ENCODE measurements around the gene MPZL2.

Gene MPZL2

DNA sequence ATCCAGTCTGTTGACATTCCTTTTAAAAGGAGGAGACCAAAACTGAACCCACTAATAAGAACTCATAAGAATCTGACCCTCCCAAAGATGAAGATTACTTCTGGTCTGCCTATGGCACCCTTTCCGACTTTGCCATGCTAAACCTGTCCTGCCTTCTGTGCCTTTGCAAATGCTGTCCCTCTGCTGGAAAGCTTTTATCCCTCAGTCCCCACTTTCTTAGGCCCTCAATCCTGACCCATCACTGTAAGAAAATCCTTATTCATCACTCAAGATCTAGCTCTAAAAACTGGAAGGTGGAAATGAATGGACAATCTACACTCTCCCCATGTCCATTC is 22.4 kb downstream of the MPZL2 start:
- H3K9ac ChIP-seq (ENCODE audit: low read depth, low read length), result no peak overlapping the region
- no peak overlapping the region for H3K27ac ChIP-seq (ENCODE audit: low read depth, low read length)
- H3K36me3 ChIP-seq (ENCODE audit: control insufficient read depth, insufficient read depth, low read length), result no peaks in the 10 kb centered on the region
- peaks cover 15% of the 10 kb centered on the region; the same call in 1 of the 2 replicates for H3K4me1 ChIP-seq (ENCODE audit: control insufficient read depth, insufficient read depth, low read length)
- no peaks in the 10 kb centered on the region for H3K9me3 ChIP-seq (ENCODE audit: control insufficient read depth, insufficient read depth, low read length)
- H3K27me3 ChIP-seq (ENCODE audit: control insufficient read depth, insufficient read depth, low read length), result no peaks in the 10 kb centered on the region
- H3K4me3 ChIP-seq (ENCODE audit: low read depth, low read length), result no peak overlapping the region

DNA sequence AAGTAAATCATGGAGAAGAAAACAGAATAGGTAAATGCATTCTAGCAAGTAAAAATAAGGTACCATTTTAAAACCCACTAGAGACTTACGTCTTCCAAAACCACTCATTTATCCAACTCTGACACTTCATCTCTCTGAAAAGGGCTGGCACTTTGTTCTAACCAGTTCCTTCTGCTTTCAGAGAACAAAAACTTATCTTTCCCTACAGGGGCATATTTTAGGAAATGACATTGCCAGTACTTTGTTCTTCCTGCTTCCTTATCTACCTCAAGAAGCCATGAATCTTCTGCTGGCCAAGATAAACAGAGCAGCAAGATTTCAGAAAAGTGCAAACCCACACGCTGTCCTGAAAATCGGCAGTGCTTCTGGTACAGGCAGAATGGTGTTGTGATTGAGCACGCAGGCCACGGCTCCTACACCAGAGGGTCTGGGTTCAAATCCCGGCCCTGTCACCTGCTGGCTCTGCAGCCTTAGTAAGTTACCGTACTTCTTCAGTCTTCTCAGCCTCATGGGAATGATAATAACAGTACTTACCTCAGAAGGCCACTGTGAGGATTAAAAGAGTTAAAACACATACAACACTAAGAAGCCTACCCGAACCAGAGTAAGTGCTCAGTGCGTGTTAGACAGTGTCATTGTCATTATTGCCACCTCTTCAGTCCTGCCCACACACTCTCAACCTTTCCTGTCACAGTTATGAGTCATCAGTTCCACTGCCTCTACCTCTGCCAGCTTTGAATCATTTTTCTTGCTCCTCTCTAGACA is 22.9 kb downstream of the MPZL2 start:
- H3K27ac ChIP-seq (ENCODE audit: low read depth, low read length), result no peak overlapping the region
- no peak overlapping the region for H3K4me3 ChIP-seq (ENCODE audit: low read depth, low read length)
- no peaks in the 10 kb centered on the region for H3K9me3 ChIP-seq (ENCODE audit: control insufficient read depth, insufficient read depth, low read length)
- no peaks in the 10 kb centered on the region for H3K36me3 ChIP-seq (ENCODE audit: control insufficient read depth, insufficient read depth, low read length)
- peaks cover 15% of the 10 kb centered on the region; the same call in 1 of the 2 replicates for H3K4me1 ChIP-seq (ENCODE audit: control insufficient read depth, insufficient read depth, low read length)
- H3K27me3 ChIP-seq (ENCODE audit: control insufficient read depth, insufficient read depth, low read length), result no peaks in the 10 kb centered on the region
- H3K9ac ChIP-seq (ENCODE audit: low read depth, low read length), result no peak overlapping the region

DNA sequence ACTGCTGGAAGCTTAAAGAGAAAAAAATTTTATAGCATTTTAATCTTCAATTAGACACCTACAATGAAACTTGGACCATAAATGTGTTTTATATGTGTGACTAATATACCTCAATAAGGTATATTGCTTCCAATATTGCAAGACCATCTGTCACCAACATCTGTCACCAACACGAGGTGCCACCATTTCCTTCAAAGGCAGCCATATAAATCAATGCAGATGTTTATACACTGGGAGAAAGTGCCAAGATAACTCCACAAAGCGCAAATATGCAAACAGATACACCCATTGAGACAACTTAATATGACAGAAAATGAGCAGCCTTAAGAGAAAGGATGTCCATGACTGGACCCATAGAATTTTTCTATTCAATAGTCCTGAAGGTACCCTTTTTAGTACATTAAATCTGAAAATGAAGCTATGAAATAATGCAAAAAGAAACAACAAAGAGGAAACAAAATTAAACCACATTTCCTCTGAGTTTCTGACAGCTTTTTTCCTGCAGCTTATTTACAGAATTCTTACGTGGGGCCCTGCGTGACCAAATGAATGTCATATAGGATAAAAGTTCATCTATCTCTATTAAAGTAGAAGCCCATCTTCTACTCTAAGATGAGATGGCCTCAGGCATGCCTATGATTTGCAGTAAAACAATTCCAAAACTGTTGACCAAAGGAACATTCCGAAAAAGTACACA is 24.4 kb downstream of the MPZL2 start:
- Histone ChIP-seq H3K9me3 (ENCODE audit: control insufficient read depth, insufficient read depth, low read length) (no peaks in the 10 kb centered on the region), H3K4me1 (ENCODE audit: control insufficient read depth, insufficient read depth, low read length) (peaks cover 15% of the 10 kb centered on the region; the same call in 1 of the 2 replicates), H3K9ac (ENCODE audit: low read depth, low read length) (no peak overlapping the region), H3K27ac (ENCODE audit: low read depth, low read length) (no peak overlapping the region), H3K27me3 (ENCODE audit: control insufficient read depth, insufficient read depth, low read length) (no peaks in the 10 kb centered on the region), H3K36me3 (ENCODE audit: control insufficient read depth, insufficient read depth, low read length) (no peaks in the 10 kb centered on the region), H3K4me3 (ENCODE audit: low read depth, low read length) (no peak overlapping the region)

DNA sequence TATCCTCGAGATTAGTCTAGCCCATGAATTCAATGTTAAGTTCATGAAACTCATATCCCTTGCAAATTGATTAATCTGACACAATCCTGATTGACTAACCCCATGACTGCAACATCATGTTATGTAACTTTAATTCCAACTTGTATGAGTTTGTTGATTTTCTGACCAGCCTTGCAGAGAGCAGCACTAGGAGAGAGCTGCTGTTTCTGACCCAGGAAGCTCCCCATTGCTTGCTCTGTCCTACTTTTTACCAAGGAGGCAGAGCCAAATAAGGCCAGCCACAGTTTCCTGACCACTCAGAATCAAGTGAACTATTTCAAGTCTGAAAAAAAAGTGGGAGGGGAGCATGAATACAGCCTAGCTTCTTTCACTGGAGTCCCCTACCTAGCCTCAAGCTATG is 25.2 kb downstream of the MPZL2 start:
- Histone ChIP-seq H3K27ac (ENCODE audit: low read depth, low read length) (peak overlapping the region; percentile 11), H3K4me3 (ENCODE audit: low read depth, low read length) (no peak overlapping the region), H3K27me3 (ENCODE audit: control insufficient read depth, insufficient read depth, low read length) (no peaks in the 10 kb centered on the region), H3K4me1 (ENCODE audit: control insufficient read depth, insufficient read depth, low read length) (peaks cover 15% of the 10 kb centered on the region; the same call in 1 of the 2 replicates), H3K9me3 (ENCODE audit: control insufficient read depth, insufficient read depth, low read length) (no peaks in the 10 kb centered on the region), H3K9ac (ENCODE audit: low read depth, low read length) (no peak overlapping the region), H3K36me3 (ENCODE audit: control insufficient read depth, insufficient read depth, low read length) (no peaks in the 10 kb centered on the region)

DNA sequence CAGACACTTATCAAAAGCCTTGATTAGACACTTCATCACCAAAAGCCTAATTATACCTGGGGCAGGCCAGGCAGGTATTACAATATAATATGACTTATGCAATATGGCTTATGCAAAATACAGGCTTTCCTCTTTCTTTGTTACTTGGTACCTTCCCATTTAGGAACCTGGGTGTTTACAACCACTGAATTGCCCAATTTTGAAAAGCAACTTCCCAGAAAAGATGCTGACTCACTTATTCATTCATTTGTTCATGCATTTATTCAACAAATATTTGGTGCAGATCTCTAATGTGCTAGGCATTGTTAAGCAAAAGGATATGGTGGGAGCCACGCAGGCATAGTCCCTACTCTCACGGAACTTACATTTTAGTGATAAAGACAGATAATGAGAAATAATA is 25.7 kb downstream of the MPZL2 start:
- no peaks in the 10 kb centered on the region for H3K36me3 ChIP-seq (ENCODE audit: control insufficient read depth, insufficient read depth, low read length)
- no peak overlapping the region for H3K27ac ChIP-seq (ENCODE audit: low read depth, low read length)
- H3K4me1 ChIP-seq (ENCODE audit: control insufficient read depth, insufficient read depth, low read length), result peaks cover 15% of the 10 kb centered on the region; the same call in 1 of the 2 replicates
- no peaks in the 10 kb centered on the region for H3K27me3 ChIP-seq (ENCODE audit: control insufficient read depth, insufficient read depth, low read length)
- H3K9ac ChIP-seq (ENCODE audit: low read depth, low read length), result no peak overlapping the region
- H3K4me3 ChIP-seq (ENCODE audit: low read depth, low read length), result no peak overlapping the region
- H3K9me3 ChIP-seq (ENCODE audit: control insufficient read depth, insufficient read depth, low read length), result no peaks in the 10 kb centered on the region

DNA sequence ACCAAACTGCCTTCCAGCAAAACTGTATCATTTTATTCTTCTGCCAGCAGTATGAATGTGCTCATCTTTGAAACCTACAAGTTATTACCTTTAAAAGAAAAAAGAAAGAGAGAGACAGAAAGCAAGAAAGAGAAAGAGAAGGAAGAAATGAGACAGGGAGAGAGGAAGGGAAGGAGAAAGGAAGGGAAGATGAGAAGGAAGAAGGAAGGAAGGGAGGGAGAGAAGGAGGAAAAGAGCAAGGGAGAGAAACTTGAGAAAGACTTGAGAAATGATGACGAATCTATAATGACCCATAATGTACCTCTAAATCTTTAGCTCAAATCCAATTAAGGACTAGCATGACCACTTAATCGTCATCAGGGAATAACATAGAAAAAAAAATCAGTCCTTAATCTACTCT is 27.9 kb downstream of the MPZL2 start:
- Histone ChIP-seq H3K9me3 (ENCODE audit: control insufficient read depth, insufficient read depth, low read length) (no peaks in the 10 kb centered on the region), H3K27me3 (ENCODE audit: control insufficient read depth, insufficient read depth, low read length) (no peaks in the 10 kb centered on the region), H3K4me1 (ENCODE audit: control insufficient read depth, insufficient read depth, low read length) (peaks cover 9% of the 10 kb centered on the region), H3K4me3 (ENCODE audit: low read depth, low read length) (no peak overlapping the region), H3K36me3 (ENCODE audit: control insufficient read depth, insufficient read depth, low read length) (no peaks in the 10 kb centered on the region), H3K9ac (ENCODE audit: low read depth, low read length) (no peak overlapping the region), H3K27ac (ENCODE audit: low read depth, low read length) (no peak overlapping the region)

DNA sequence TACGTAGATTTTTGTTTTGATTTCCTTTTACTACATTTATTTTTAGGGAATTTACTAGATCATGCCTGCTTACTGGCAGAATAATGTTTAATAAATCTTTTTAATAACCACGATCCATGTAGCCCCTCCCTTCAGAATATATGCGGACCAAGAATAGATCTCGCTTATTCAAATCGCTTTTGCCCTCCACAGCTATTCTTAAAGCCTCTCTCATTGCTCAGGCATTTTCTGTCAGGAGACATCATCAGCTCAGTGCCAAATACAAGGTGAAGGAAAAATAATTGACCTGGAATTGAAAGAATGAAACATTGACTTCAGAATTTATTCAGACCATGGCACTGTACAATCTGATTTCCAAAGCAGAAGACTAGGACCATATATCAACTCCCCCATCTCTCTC is 29.3 kb downstream of the MPZL2 start:
- H3K27ac ChIP-seq (ENCODE audit: low read depth, low read length), result no peak overlapping the region
- H3K9me3 ChIP-seq (ENCODE audit: control insufficient read depth, insufficient read depth, low read length), result no peaks in the 10 kb centered on the region
- no peaks in the 10 kb centered on the region for H3K36me3 ChIP-seq (ENCODE audit: control insufficient read depth, insufficient read depth, low read length)
- no peaks in the 10 kb centered on the region for H3K27me3 ChIP-seq (ENCODE audit: control insufficient read depth, insufficient read depth, low read length)
- H3K4me1 ChIP-seq (ENCODE audit: control insufficient read depth, insufficient read depth, low read length), result peaks cover 9% of the 10 kb centered on the region
- H3K9ac ChIP-seq (ENCODE audit: low read depth, low read length), result no peak overlapping the region
- H3K4me3 ChIP-seq (ENCODE audit: low read depth, low read length), result no peak overlapping the region

DNA sequence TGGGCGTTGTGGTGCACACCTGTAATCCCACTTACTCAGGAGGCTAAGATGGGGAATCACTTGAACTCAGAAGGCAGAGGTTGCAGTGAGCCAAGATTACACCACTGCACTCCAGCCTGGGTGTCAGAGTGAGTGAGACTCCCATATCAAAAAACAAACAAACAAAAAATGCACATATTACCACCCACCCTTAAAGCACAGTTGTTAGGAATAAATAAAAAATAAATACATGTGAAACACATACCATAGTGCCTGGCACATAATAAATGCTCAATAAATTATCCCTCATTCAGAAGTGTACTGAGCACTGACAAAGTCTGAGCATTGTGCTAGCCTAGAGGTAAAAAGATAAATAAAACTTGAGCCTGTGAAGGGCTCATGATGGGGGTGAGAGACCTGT is 30.2 kb downstream of the MPZL2 start:
- Histone ChIP-seq H3K9ac (ENCODE audit: low read depth, low read length) (no peak overlapping the region), H3K4me1 (ENCODE audit: control insufficient read depth, insufficient read depth, low read length) (peaks cover 8% of the 10 kb centered on the region)

DNA sequence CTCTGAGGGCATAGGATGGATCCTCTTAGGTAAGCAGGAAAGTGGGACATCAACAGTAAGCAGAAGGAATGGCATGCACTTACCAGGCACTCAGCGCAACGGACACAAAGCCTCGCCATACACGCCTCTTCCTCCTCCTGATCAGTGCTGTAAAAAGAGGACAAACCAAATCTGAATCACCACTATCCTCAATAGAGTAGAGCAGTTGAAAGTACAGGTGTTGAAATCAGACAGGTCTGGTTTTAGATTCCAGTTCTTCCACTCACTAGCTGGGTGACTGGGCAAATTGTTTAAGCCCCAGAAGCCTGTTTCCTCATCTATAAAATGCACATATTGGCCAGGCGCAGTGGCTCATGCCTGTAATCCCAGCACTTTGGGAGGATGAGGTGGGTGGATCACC is 30.7 kb downstream of the MPZL2 start:
- H3K9me3 ChIP-seq (ENCODE audit: control insufficient read depth, insufficient read depth, low read length), result no peaks in the 10 kb centered on the region
- H3K27ac ChIP-seq (ENCODE audit: low read depth, low read length), result no peak overlapping the region
- no peak overlapping the region for H3K4me3 ChIP-seq (ENCODE audit: low read depth, low read length)
- H3K27me3 ChIP-seq (ENCODE audit: control insufficient read depth, insufficient read depth, low read length), result no peaks in the 10 kb centered on the region
- no peak overlapping the region for H3K9ac ChIP-seq (ENCODE audit: low read depth, low read length)
- H3K36me3 ChIP-seq (ENCODE audit: control insufficient read depth, insufficient read depth, low read length), result no peaks in the 10 kb centered on the region
- peaks cover 3% of the 10 kb centered on the region for H3K4me1 ChIP-seq (ENCODE audit: control insufficient read depth, insufficient read depth, low read length)

More for the DNA sequence above, 30.2 kb downstream of the MPZL2 start:
- Histone ChIP-seq H3K9me3 (ENCODE audit: control insufficient read depth, insufficient read depth, low read length) (no peaks in the 10 kb centered on the region), H3K36me3 (ENCODE audit: control insufficient read depth, insufficient read depth, low read length) (no peaks in the 10 kb centered on the region), H3K27ac (ENCODE audit: low read depth, low read length) (no peak overlapping the region), H3K27me3 (ENCODE audit: control insufficient read depth, insufficient read depth, low read length) (no peaks in the 10 kb centered on the region), H3K4me3 (ENCODE audit: low read depth, low read length) (no peak overlapping the region)

DNA sequence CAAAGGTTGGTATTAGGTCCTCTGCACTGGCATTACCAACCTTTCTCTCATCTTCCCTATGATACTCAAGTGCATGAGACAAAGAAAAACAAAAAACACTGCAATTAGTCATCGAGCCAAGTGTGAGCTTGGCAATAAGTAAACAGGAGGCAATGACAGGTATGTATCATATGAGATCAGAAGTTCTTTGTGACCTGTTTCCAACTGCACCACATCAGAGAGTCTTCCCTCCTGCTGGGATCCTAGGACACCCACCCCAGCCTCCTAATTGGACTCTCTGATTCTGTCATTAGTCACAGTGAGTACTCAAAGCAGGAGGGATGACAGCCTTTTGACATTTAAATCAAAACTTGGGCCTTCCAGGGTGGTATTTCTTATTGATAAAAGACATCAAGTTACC is 31.4 kb downstream of the MPZL2 start:
- H3K4me1 ChIP-seq (ENCODE audit: control insufficient read depth, insufficient read depth, low read length), result no peaks in the 10 kb centered on the region; the same call in 1 of the 2 replicates
- H3K27me3 ChIP-seq (ENCODE audit: control insufficient read depth, insufficient read depth, low read length), result no peaks in the 10 kb centered on the region
- H3K9me3 ChIP-seq (ENCODE audit: control insufficient read depth, insufficient read depth, low read length), result no peaks in the 10 kb centered on the region
- H3K36me3 ChIP-seq (ENCODE audit: control insufficient read depth, insufficient read depth, low read length), result no peaks in the 10 kb centered on the region
- H3K27ac ChIP-seq (ENCODE audit: low read depth, low read length), result no peak overlapping the region
- H3K4me3 ChIP-seq (ENCODE audit: low read depth, low read length), result no peak overlapping the region
- no peak overlapping the region for H3K9ac ChIP-seq (ENCODE audit: low read depth, low read length)

DNA sequence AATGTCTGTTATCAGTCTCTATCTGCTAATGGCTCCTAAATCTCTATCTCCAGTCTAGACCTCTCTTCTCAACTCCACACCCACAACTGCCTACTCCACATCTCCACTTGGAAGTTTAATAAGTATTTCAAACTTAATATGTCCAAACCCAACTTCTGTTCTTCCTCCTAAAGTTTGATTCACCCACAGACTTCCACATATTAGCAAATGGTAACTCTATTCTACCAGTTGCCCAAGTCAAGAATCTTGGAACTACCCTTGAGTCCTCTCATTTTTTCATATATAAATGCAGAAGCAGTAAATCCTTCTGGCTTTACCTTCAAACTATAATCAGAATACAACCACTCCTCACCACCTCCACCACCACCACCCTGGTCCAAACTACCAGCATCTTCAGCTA is 32.6 kb downstream of the MPZL2 start:
- no peaks in the 10 kb centered on the region; the same call in 1 of the 2 replicates for H3K4me1 ChIP-seq (ENCODE audit: control insufficient read depth, insufficient read depth, low read length)
- no peak overlapping the region for H3K27ac ChIP-seq (ENCODE audit: low read depth, low read length)
- H3K27me3 ChIP-seq (ENCODE audit: control insufficient read depth, insufficient read depth, low read length), result no peaks in the 10 kb centered on the region
- H3K9me3 ChIP-seq (ENCODE audit: control insufficient read depth, insufficient read depth, low read length), result no peaks in the 10 kb centered on the region
- H3K36me3 ChIP-seq (ENCODE audit: control insufficient read depth, insufficient read depth, low read length), result no peaks in the 10 kb centered on the region
- no peak overlapping the region for H3K4me3 ChIP-seq (ENCODE audit: low read depth, low read length)
- H3K9ac ChIP-seq (ENCODE audit: low read depth, low read length), result no peak overlapping the region
